Naive thymus-derived CD8-positive, alpha-beta T cell (primary cell): ENCODE results near the gene FAM114A1. TPM values are rescaled to one million over a fixed set of nuclear protein-coding genes. Genes with fewer than 3 reads are reported as not detected.
A peak's percentile ranks its signal among the peaks of the same experiment; 100 is the strongest.
"Not testable (repeated sequence)": the region's sequence is repeated elsewhere in the genome, so short reads cannot be mapped to it uniquely, and the experiment has no call there.

Experiments
- ATAC-seq, 2 donors: fragments of 150-1000 bp; cut with Tn5 transposase in 1 of 2; sonication (Bioruptor Pico), chemical (Tn5 transposase) in 1 of 2; 1 replicate in 1 of 2; 2 replicates in 1 of 2; pipeline ENCODE4 v1.10.0; 2021; ENCODE audit warnings: mild to moderate bottlenecking in 2 of 2, moderate library complexity in 2 of 2
- POLR2A ChIA-PET: fragments of 350-600 bp; sonication (Branson Sonifier 250); formaldehyde crosslinking; loops from one replicate; lab custom pipeline; 2021; ENCODE audit warnings: antibody characterized with exemption; lab: Charles Lee
- DNase-seq, 10 donors: peaks; one replicate each; pipeline versions ENCODE4 v3.0.0 to v3.0.0-alpha.2; 2020 to 2022
- H3K27ac Mint-ChIP-seq, 10 donors: one replicate each; pipeline ENCODE4 v1.8.0; 2020 to 2022; ENCODE audit warnings: mild to moderate bottlenecking in 10 of 10, mixed read lengths in 10 of 10, moderate library complexity in 4 of 10, inconsistent platforms in 1 of 10
- H3K27me3 Mint-ChIP-seq, 5 donors: one replicate each; pipeline ENCODE4 v1.8.0; 2021 to 2022; ENCODE audit warnings: mixed read lengths in 5 of 5
- H3K36me3 Mint-ChIP-seq, 3 donors: one replicate each; pipeline ENCODE4 v1.8.0; 2020 to 2022; ENCODE audit warnings: mixed read lengths in 3 of 3, mild to moderate bottlenecking in 2 of 3, inconsistent platforms in 1 of 3
- H3K4me1 Mint-ChIP-seq, 4 donors: one replicate each; pipeline ENCODE4 v1.8.0; 2021 to 2022; ENCODE audit warnings: mixed read lengths in 4 of 4
- H3K4me3 Mint-ChIP-seq, 10 donors: one replicate each; pipeline ENCODE4 v1.8.0; 2020 to 2022; ENCODE audit warnings: mild to moderate bottlenecking in 10 of 10, mixed read lengths in 10 of 10, moderate library complexity in 6 of 10, inconsistent platforms in 1 of 10
- H3K9me3 Mint-ChIP-seq, 9 donors: one replicate each; pipeline ENCODE4 v1.8.0; 2020 to 2022; ENCODE audit warnings: mixed read lengths in 9 of 9, mild to moderate bottlenecking in 3 of 9, inconsistent platforms in 1 of 9, moderate library complexity in 1 of 9
- polyA plus RNA-seq, 3 donors: library from polyadenylated mRNA; unstranded; fragments of 300-500 nt; fragmentation: Illumina TruSeq; gene quantifications; one replicate each; pipeline ENCODE4 v1.2.3, GENCODE V29; 2021
- total RNA-seq, 8 experiments: library from RNA in 2 of 8; stranded (reverse) in 2 of 8; gene quantifications; one replicate each; pipeline ENCODE4 v1.2.3 and lab custom pipeline; 2021 to 2026

The FAM114A1 gene
- total and polyA plus RNA-seq, 5 experiments from 2014 or later: 0.34 TPM; not detected in 4

GRCh38 chr4:38925492-38926413, 58.1 kb downstream of the FAM114A1 start:
- POLR2A ChIA-PET: interaction anchor here (0.6 to 0.8 kb wide), 2 partner anchors 24 to 123 kb away, joined by 3 to 4 read pairs; no protein-coding TSS in a partner anchor
- peaks cover 0 to 2% (median 1%) of the 10 kb centered on the region in 4 donors for H3K4me1 Mint-ChIP-seq
- ATAC-seq: no peak
- no peaks in the 10 kb centered on the region for H3K27me3 Mint-ChIP-seq
- no peak for DNase-seq
- H3K9me3 Mint-ChIP-seq: no peaks in the 10 kb centered on the region
- H3K36me3 Mint-ChIP-seq: no peaks in the 10 kb centered on the region
- peak overlapping the region in 1 of 10 donors; percentile 80 for H3K27ac Mint-ChIP-seq
- H3K4me3 Mint-ChIP-seq: no peak overlapping the region

- DNase-seq: no peak
- peak overlapping the region in 2 of 10 donors; percentile 48 to 80 for H3K27ac Mint-ChIP-seq
- H3K4me3 Mint-ChIP-seq: no peak overlapping the region
- H3K36me3 Mint-ChIP-seq: no peaks in the 10 kb centered on the region
- no peaks in the 10 kb centered on the region for H3K4me1 Mint-ChIP-seq
- no peaks in the 10 kb centered on the region for H3K9me3 Mint-ChIP-seq
- H3K27me3 Mint-ChIP-seq: no peaks in the 10 kb centered on the region
- POLR2A ChIA-PET: interaction anchor here (0.8 kb wide), 1 partner anchor 23 kb away, joined by 3 read pairs; no protein-coding TSS in a partner anchor
- no peak for ATAC-seq
Observed at GRCh38 chr4:38926896-38927295, 59.3 kb downstream of the FAM114A1 start.

- POLR2A ChIA-PET: no interaction called here
- no peak for ATAC-seq
- H3K36me3 Mint-ChIP-seq: no peaks in the 10 kb centered on the region
- H3K27me3 Mint-ChIP-seq: no peaks in the 10 kb centered on the region
- H3K4me3 Mint-ChIP-seq: no peak overlapping the region
- no peak overlapping the region for H3K27ac Mint-ChIP-seq
- H3K4me1 Mint-ChIP-seq: no peaks in the 10 kb centered on the region
- H3K9me3 Mint-ChIP-seq: no peaks in the 10 kb centered on the region
- DNase-seq: no peak
Observed at GRCh38 chr4:38928568-38928967, 61.0 kb downstream of the FAM114A1 start.

- POLR2A ChIA-PET: no interaction called here
- no peak for ATAC-seq
- no peaks in the 10 kb centered on the region for H3K9me3 Mint-ChIP-seq
- DNase-seq: no peak
- H3K4me1 Mint-ChIP-seq: no peaks in the 10 kb centered on the region
- H3K27me3 Mint-ChIP-seq: no peaks in the 10 kb centered on the region
- H3K27ac Mint-ChIP-seq: no peak overlapping the region
- H3K36me3 Mint-ChIP-seq: no peaks in the 10 kb centered on the region
- H3K4me3 Mint-ChIP-seq: no peak overlapping the region
Observed at GRCh38 chr4:38928974-38929373, 61.4 kb downstream of the FAM114A1 start.

GRCh38 chr4:38930204-38930603, 62.6 kb downstream of the FAM114A1 start:
- H3K36me3 Mint-ChIP-seq: no peaks in the 10 kb centered on the region
- DNase-seq: no peak
- POLR2A ChIA-PET: no interaction called here
- H3K27me3 Mint-ChIP-seq: no peaks in the 10 kb centered on the region
- no peaks in the 10 kb centered on the region for H3K4me1 Mint-ChIP-seq
- ATAC-seq: no peak
- H3K4me3 Mint-ChIP-seq: no peak overlapping the region
- no peak overlapping the region for H3K27ac Mint-ChIP-seq
- H3K9me3 Mint-ChIP-seq: no peaks in the 10 kb centered on the region

- ATAC-seq: no peak
- peak overlapping the region in 1 of 10 donors; percentile 68 for H3K27ac Mint-ChIP-seq
- no peaks in the 10 kb centered on the region for H3K4me1 Mint-ChIP-seq
- no peaks in the 10 kb centered on the region for H3K27me3 Mint-ChIP-seq
- no peaks in the 10 kb centered on the region for H3K9me3 Mint-ChIP-seq
- POLR2A ChIA-PET: no interaction called here
- DNase-seq: no peak
- no peak overlapping the region for H3K4me3 Mint-ChIP-seq
- no peaks in the 10 kb centered on the region for H3K36me3 Mint-ChIP-seq
Observed at GRCh38 chr4:38930707-38931106, 63.1 kb downstream of the FAM114A1 start.

- no peak overlapping the region for H3K27ac Mint-ChIP-seq
- ATAC-seq (no peak), DNase-seq (no peak)
- no peaks in the 10 kb centered on the region for H3K9me3 Mint-ChIP-seq
- H3K4me1 Mint-ChIP-seq: no peaks in the 10 kb centered on the region
- H3K27me3 Mint-ChIP-seq: no peaks in the 10 kb centered on the region
- H3K4me3 Mint-ChIP-seq: no peak overlapping the region
- POLR2A ChIA-PET: no interaction called here
- H3K36me3 Mint-ChIP-seq: no peaks in the 10 kb centered on the region
Observed at GRCh38 chr4:38931125-38931524, 63.5 kb downstream of the FAM114A1 start.

- H3K27ac Mint-ChIP-seq: no peak overlapping the region
- peaks cover 0 to 2% (median 0%) of the 10 kb centered on the region in 4 donors for H3K4me1 Mint-ChIP-seq
- DNase-seq (no peak), ATAC-seq (no peak)
- POLR2A ChIA-PET: interaction anchor here (0.5 to 0.7 kb wide), 2 partner anchors 11 to 169 kb away, joined by 3 read pairs; no protein-coding TSS in a partner anchor
- H3K27me3 Mint-ChIP-seq: no peaks in the 10 kb centered on the region
- no peaks in the 10 kb centered on the region for H3K36me3 Mint-ChIP-seq
- H3K9me3 Mint-ChIP-seq: no peaks in the 10 kb centered on the region
- H3K4me3 Mint-ChIP-seq: no peak overlapping the region
Observed at GRCh38 chr4:38935391-38936073, 67.9 kb downstream of the FAM114A1 start.

- H3K9me3 Mint-ChIP-seq: no peaks in the 10 kb centered on the region
- DNase-seq: no peak
- ATAC-seq: no peak
- POLR2A ChIA-PET: no interaction called here
- no peak overlapping the region for H3K4me3 Mint-ChIP-seq
- peaks cover 0 to 2% (median 0%) of the 10 kb centered on the region in 4 donors for H3K4me1 Mint-ChIP-seq
- H3K27me3 Mint-ChIP-seq: no peaks in the 10 kb centered on the region
- no peak overlapping the region for H3K27ac Mint-ChIP-seq
- no peaks in the 10 kb centered on the region for H3K36me3 Mint-ChIP-seq
Observed at GRCh38 chr4:38939165-38939564, 71.6 kb downstream of the FAM114A1 start.

GRCh38 chr4:38940476-38940875, 72.9 kb downstream of the FAM114A1 start:
- H3K27me3 Mint-ChIP-seq: no peaks in the 10 kb centered on the region
- H3K36me3 Mint-ChIP-seq: no peaks in the 10 kb centered on the region
- no peaks in the 10 kb centered on the region for H3K9me3 Mint-ChIP-seq
- POLR2A ChIA-PET: no interaction called here
- no peak for ATAC-seq
- H3K4me1 Mint-ChIP-seq: peaks cover 0 to 2% (median 0%) of the 10 kb centered on the region in 4 donors
- H3K4me3 Mint-ChIP-seq: no peak overlapping the region
- H3K27ac Mint-ChIP-seq: no peak overlapping the region
- DNase-seq: no peak

- peak overlapping the region in 1 of 10 donors; percentile 85 for H3K27ac Mint-ChIP-seq
- POLR2A ChIA-PET, H3K4me3 Mint-ChIP-seq: not testable (repeated sequence)
Observed at GRCh38 chr4:38941906-38942305, 74.3 kb downstream of the FAM114A1 start.

GRCh38 chr4:38943343-38943742, 75.7 kb downstream of the FAM114A1 start:
- POLR2A ChIA-PET: no interaction called here
- Mint-ChIP-seq H3K9me3 (no peaks in the 10 kb centered on the region), H3K4me1 (peaks cover 0 to 2% (median 0%) of the 10 kb centered on the region in 4 donors), H3K4me3 (no peak overlapping the region), H3K36me3 (no peaks in the 10 kb centered on the region), H3K27me3 (no peaks in the 10 kb centered on the region), H3K27ac (no peak overlapping the region)
- DNase-seq (no peak), ATAC-seq (no peak)

More at GRCh38 chr4:38941906-38942305, 74.3 kb downstream of the FAM114A1 start:
- not testable (repeated sequence) for H3K4me1 Mint-ChIP-seq, ATAC-seq, H3K9me3 Mint-ChIP-seq, H3K36me3 Mint-ChIP-seq, H3K27me3 Mint-ChIP-seq, DNase-seq

- Mint-ChIP-seq H3K36me3 (no peaks in the 10 kb centered on the region), H3K9me3 (no peaks in the 10 kb centered on the region), H3K4me1 (peaks cover 4 to 7% (median 7%) of the 10 kb centered on the region in 4 donors), H3K4me3 (no peak overlapping the region), H3K27ac (no peak overlapping the region), H3K27me3 (no peaks in the 10 kb centered on the region)
- POLR2A ChIA-PET: no interaction called here
- DNase-seq: no peak
- ATAC-seq: no peak
Observed at GRCh38 chr4:38944440-38944839, 76.8 kb downstream of the FAM114A1 start.
